K562 treated with DMSO at 1 percent for 48 hours (cell line): ENCODE measurements around the gene PBLD. TPM values are rescaled to one million over a fixed set of nuclear protein-coding genes. Genes with fewer than 3 reads are reported as not detected.

Experiments
- total RNA-seq: library from RNA; unstranded; fragments of 300-600 nt; gene quantifications from 2 replicates; pipeline ENCODE4 v1.2.3, GENCODE V29; 2022; ENCODE audit warnings: low replicate concordance; ENCODE audit errors: extremely low read depth

PBLD gene
- total RNA-seq = not detected in 2 replicates

GRCh38 chr10:68332259-68333057 is at the start of gene PBLD:
TSS of gene PBLD (minus strand) at chr10:68332928. CDS start at chr10:68306844, 26,084 bp downstream.

GRCh38 chr10:68331455-68332258 is 1.1 kb downstream of the PBLD start, which contains the start of gene HNRNPH3:
TSS of gene HNRNPH3 (plus strand) at chr10:68332064. CDS start at chr10:68337222, 5,158 bp downstream.

Other genes starting within 250 kb of the PBLD start
- gene MYPN, start 223.4 kb downstream of the PBLD start, total RNA-seq = not detected in 2 replicates
- not detected in 2 replicates for gene ATOH7, start 100.8 kb downstream of the PBLD start, total RNA-seq
- gene HNRNPH3, start 864 bp downstream of the PBLD start, total RNA-seq = not detected in 2 replicates
- not detected in 2 replicates for gene RUFY2, start 74.3 kb upstream of the PBLD start, total RNA-seq
- not detected in 2 replicates for gene DNA2, start 139.0 kb upstream of the PBLD start, total RNA-seq
- gene SLC25A16, start 194.6 kb upstream of the PBLD start, total RNA-seq = not detected in 2 replicates
- gene TET1, start 227.4 kb upstream of the PBLD start, total RNA-seq = not detected in 2 replicates